Fibroblast of mammary gland (primary cell): Measurements from ENCODE around the gene LUZP1.
A peak's percentile ranks its signal among the peaks of the same experiment; 100 is the strongest.
"Not testable (repeated sequence)": the region's sequence is repeated elsewhere in the genome, so short reads cannot be mapped to it uniquely, and the experiment has no call there.

Experiments used
- DNase-seq: peaks from one replicate; pipeline ENCODE4 v3.0.0-alpha.2; 2010; ENCODE audit warnings: low read depth
- H3K4me3 ChIP-seq: 2 replicates; pipeline ENCODE4 v1.5.1; 2011; ENCODE audit warnings: low read depth, mild to moderate bottlenecking, low read length, moderate library complexity; ENCODE audit not compliant: control insufficient read depth
- TF ChIP-seq, protein P1 (sequence below): conservative IDR thresholded peaks from 2 replicates; pipeline ENCODE4 v1.5.1; 2011; ENCODE audit warnings: low read depth, low read length, inconsistent platforms; ENCODE audit not compliant: control insufficient read depth, insufficient read depth

Gene LUZP1

DNA sequence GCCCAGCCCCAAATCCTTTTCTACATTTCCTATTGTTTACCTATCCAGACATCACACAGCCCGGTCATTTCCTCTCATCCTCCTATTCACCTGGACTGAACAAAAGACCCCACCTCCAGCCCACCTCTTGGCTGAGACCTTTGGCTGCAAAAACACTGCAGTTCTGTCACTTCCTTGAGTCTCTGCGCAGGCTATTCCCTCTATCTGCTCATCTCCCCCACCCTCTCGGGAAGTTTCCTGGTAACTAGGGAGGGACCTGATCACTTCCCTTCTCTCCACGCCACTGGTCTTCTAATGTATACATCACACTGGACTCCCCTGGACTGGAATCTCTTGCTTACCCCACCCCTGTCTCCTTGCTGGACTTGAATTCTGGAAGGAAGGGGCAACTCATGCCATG is 43.3 kb upstream of the LUZP1 start:
- H3K4me3 ChIP-seq, result no peak overlapping the region
- DNase-seq, result no peak
- TF ChIP-seq, protein P1, sequence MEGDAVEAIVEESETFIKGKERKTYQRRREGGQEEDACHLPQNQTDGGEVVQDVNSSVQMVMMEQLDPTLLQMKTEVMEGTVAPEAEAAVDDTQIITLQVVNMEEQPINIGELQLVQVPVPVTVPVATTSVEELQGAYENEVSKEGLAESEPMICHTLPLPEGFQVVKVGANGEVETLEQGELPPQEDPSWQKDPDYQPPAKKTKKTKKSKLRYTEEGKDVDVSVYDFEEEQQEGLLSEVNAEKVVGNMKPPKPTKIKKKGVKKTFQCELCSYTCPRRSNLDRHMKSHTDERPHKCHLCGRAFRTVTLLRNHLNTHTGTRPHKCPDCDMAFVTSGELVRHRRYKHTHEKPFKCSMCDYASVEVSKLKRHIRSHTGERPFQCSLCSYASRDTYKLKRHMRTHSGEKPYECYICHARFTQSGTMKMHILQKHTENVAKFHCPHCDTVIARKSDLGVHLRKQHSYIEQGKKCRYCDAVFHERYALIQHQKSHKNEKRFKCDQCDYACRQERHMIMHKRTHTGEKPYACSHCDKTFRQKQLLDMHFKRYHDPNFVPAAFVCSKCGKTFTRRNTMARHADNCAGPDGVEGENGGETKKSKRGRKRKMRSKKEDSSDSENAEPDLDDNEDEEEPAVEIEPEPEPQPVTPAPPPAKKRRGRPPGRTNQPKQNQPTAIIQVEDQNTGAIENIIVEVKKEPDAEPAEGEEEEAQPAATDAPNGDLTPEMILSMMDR, result no peak

DNA sequence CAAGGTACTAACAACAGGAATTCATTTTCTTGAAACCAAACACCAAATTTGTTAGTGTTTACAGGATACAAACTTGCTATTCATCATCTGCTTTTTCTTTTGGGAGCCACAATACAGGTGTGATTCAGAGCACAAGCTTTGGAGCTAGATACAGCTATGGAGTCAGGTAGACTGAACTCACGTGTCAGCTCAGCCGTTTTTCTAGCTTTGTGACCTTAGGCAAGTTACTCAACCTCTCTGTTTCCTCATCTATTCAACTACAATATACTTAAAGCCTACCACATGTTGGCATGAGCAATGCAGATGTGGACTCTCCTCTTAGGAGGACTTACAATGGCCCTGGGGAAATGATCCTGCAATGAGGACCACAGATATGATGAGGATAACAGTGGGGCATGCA is 42.3 kb upstream of the LUZP1 start:
- TF ChIP-seq, protein P1, result no peak
- no peak for DNase-seq

DNA sequence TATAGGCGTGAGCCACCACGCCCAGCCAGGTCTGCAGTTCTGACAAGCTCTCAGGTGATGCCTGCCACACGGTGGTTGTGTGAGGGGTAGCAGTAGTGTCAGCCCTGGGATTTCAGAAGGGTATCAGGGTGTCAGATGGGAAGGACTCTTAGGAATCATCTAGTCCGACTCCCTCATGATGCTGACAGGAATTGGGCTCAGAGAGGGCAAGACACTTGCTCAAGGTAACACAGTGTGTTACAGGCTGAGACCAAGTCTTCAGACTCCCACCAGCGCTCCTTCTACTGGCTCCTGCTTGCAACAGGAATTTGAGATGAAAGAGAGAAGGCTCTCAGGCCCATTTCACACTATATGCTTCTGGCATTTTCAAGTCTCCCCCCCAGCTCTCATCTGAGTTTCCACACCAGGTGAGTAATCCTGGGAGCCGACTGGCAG is 41.7 kb upstream of the LUZP1 start:
- no peak for DNase-seq
- TF ChIP-seq, protein P1, result no peak

More for the DNA sequence above, 42.3 kb upstream of the LUZP1 start:
- no peak overlapping the region for H3K4me3 ChIP-seq

DNA sequence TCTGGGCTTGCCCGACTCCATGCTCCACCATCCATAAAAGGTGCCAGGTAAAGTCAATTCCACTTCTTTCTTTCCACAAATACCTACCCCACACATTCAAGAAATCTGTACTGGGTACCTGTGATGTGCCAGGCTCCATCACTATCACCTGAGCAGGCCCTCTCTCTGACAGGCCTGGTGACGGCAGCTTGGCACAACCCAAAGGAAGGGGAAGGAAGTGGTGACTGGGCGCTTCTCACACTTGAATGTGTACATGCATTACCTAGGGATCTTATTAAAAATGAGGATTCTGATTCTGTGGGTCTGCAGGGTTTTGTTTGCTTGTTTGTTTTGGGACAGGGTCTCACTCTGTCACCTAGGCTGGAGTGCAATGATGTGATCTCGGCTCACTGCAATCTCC is 41.1 kb upstream of the LUZP1 start:
- no peak overlapping the region for H3K4me3 ChIP-seq
- TF ChIP-seq, protein P1, result no peak
- no peak for DNase-seq

More for the DNA sequence above, 41.7 kb upstream of the LUZP1 start:
- no peak overlapping the region for H3K4me3 ChIP-seq

DNA sequence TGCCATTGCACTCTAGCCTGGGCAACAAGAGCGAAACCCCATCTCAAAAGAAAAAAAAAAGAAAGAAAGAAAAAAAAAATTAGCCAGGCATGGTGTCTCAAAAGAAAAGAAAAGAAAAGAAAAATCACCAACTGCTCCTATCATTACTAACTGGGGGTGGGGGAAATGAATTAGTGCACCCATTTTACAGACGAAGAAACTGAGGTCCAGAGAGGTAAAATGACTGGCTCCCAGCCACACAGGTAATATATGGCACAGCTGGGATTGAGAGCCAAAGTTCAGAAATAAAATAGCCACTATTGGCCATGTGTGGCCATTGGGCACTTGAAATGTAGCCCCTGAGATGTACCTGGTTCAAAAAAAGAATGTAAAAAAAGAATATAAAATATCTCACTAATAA is 39.9 kb upstream of the LUZP1 start:
- H3K4me3 ChIP-seq, result no peak overlapping the region
- no peak for DNase-seq
- TF ChIP-seq, protein P1, result no peak

DNA sequence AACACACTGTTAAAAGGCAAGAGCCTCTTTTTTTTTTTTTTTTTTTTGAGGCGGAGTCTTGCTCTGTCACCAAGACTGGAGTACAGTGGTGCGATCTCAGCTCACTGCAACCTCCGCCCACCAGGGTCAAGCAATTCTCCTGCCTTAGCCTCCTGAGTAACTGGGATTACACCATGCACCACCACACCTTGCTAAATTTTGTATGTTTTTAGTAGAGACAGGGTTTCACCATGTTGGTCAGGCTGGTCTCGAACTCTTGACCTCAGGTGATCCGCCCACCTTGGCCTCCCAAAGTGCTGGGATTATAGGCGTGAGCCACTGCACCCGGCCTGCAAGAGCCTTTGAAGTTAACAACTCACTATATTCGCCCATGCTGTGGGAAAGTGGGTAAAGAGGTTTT is 39.1 kb upstream of the LUZP1 start:
- not testable (repeated sequence) for DNase-seq, H3K4me3 ChIP-seq

DNA sequence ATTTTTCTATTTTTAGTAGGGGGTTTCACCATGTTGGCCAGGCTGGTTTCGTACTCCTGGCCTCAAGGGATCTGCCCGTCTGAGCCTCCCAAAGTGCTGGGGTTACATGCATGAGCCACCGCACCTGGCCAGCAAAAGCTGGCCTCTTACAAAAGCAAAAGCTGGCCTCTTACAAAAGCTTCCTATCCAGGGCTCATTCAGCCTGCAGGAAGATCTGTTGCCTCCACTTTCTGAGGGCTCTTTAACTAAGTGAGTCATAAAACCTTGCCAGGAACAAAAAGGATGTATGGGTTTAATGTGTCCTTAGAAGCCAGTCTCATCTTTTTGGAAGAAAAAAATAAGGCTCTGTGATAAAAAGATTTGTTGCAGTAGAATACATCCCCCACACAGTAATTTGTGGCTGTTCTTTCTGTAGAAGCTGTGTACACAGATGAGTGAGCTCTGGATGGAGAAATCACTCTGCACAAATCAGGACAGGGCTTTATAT is 33.6 kb upstream of the LUZP1 start:
- peak; percentile 57 for DNase-seq
- no peak overlapping the region for H3K4me3 ChIP-seq
- TF ChIP-seq, protein P1, result no peak

DNA sequence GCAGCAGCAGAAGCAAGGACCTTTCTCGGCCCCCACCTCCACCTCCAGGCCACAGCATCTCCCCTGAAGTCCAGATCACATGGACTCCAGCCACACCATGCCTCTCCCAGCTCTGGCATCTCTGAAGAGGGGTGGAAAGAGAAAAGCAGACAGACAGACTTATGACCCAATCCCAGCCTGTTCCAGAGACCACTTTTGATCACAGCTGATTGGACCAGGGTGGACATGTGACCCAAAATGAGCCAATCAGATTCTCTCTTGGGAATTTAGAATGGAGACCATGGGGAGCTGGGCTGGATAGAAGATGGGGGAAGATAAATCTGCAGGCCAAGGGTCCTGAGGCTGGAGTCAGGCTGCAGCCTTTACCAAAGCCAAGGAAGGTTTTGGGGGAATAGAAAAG is 32.2 kb upstream of the LUZP1 start:
- TF ChIP-seq, protein P1, result no peak
- peak; percentile 21 for DNase-seq
- no peak overlapping the region for H3K4me3 ChIP-seq
